ENCODE measurements around the gene SKI.

SKI gene

GRCh38 chr1:2291577-2291976, 63.5 kb downstream of the SKI start:
- DNase-seq (ENCODE audit: low read depth): no peak

DNA sequence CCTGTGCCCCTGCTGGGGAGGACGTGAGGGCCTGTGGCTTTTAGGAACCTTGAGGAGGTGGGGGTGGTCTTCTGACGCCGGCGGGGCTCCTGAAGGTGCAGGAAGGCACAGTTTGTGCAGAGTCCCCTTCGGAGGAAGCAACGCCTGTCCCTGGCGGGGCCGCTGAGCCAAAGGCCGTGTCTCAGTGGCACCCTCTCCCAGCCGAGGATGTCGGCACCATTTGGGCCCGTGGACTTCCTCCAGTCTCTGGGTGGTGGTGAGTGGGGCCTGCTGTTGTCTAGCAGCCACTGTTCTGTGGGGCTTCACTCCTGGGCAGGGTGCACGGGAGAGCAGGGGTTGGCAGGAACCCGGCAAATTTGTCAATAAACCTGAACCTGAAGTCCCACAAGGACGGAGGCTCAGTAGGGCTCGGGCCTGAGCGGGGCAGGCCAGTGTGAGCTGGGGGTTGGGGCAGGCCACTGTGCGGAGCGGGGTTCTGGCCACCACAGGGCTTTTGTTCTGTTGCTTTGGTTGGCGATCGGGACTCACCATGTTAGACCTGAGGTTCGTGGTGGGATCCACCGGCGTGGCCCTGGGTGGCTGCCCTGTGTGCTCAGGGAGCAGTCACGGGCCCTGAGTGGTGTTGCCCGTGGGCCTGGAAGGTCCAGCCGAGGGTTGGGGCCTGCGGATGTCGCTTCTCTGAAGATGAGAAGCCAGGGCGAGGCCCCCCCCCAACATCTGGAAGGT, 64.8 kb downstream of the SKI start:
- DNase-seq (ENCODE audit: low read depth): no peak

DNA sequence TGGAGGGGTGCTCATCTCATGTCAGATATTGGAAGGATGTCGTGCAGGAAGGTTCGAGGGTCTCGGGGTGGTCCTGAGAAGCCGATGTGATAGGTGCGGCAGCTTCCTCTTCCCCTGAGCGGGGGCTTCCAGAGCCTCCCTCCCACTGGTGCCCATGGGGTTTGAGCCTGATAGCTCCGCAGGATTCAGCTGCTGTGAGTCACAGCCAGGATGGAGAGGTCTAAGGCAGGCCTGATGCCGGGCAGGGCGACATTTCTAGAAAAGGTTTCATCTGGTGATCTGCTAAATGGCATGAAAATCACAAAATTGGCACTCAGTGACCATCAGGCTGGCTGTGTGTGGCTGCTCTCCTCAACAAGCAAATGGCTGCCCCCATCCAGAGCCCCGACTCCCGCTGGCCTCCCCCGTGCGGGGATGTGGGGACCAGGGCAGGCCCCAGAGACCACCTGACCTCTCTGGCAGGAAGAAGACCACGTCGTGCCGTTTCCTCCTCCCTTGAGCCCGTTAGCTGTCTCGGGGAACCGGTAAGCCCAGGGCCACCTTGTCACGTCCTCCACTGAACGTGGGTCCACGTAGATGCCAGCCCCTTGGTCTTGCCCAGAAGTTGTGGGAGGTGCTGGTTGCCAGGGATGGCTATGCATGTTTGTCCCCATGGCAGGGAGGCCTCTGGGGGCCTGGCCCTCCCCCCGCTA, 66.1 kb downstream of the SKI start:
- no peak for DNase-seq (ENCODE audit: low read depth)

GRCh38 chr1:2294725-2295078, 66.6 kb downstream of the SKI start:
- no peak for DNase-seq (ENCODE audit: low read depth)

GRCh38 chr1:2295526-2295925, 67.4 kb downstream of the SKI start:
- no peak for DNase-seq (ENCODE audit: low read depth)

DNA sequence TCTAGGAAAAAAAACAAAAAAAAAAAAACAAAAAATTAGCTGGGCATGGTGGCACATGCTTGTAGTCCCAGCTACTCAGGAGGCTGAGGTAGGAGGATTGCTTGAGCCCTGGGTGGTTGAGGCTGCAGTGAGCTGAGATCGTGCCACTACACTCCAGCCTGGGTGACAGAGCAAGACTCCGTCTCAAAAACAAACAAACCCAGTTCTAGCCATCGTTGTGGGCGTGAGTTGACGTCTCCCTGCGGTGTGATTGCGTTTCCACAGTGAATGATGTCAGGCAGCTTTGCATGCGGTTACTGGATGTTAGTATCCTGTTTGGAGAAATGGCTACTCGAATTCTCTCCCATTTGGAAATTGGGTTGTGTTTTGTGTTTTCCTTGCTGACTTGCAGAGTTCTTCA, 68.1 kb downstream of the SKI start:
- DNase-seq (ENCODE audit: low read depth): peak; percentile 40

DNA sequence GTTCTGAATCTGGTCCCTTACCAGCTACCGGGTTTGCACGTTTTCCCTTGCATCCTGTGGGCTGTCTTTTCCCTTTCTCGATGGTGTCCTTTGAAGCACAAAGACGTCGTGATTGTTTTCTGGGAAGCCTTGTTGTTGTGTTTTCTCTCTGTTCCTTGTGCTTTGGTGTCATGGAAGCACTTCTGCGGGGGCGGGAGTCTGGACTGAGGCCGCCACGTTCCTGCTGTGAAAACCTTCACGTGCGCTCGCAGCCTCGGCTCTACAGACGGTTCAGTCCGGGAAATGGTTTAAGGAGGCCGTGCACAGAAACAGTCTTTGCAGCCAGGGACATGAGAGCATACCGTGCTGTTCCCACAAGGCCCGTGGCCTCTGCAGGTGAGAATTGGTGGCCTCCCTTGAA, 68.5 kb downstream of the SKI start:
- no peak for DNase-seq (ENCODE audit: low read depth)

DNA sequence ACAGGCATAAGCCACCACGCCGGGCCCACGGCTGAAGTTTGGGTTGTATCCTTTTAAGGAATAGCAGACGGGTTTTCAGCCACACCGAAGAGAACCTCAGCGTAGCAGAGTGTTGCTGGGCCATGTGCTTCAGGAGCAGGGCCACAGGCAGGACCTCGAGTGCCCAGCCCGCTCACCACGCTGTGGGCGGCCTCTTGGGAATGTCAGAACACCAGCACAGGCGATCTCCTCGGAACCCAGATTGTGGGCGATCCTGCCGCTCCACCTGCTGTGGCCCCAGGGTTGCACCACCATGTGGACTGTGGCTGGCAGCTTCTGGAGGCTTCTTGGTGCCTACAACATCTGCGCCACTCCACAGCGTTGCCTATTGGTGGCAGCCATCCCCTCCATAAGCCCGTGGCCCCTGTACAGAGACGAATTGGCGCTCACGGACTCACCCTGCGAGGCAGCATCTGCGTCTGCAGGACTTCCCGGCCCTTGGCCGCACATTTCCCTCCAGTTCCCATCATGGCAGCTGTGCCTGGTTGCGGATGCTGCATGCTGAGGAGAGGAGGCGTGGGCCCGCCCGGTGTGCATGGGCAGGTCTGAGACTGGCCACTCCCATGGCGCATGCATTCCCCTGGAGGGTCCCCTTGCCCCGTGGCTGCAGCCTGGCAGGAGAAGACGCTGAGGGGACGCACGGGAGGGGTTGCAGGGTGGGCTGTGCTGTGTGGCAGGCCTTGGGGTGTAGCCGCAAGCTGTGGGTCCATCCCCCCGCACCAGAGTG, 69.3 kb downstream of the SKI start:
- no peak for DNase-seq (ENCODE audit: low read depth)

- DNase-seq (ENCODE audit: low read depth): no peak
Measured at GRCh38 chr1:2298685-2299084, 70.6 kb downstream of the SKI start.

- no peak for DNase-seq (ENCODE audit: low read depth)
Measured at GRCh38 chr1:2299131-2299627, 71.1 kb downstream of the SKI start.

DNA sequence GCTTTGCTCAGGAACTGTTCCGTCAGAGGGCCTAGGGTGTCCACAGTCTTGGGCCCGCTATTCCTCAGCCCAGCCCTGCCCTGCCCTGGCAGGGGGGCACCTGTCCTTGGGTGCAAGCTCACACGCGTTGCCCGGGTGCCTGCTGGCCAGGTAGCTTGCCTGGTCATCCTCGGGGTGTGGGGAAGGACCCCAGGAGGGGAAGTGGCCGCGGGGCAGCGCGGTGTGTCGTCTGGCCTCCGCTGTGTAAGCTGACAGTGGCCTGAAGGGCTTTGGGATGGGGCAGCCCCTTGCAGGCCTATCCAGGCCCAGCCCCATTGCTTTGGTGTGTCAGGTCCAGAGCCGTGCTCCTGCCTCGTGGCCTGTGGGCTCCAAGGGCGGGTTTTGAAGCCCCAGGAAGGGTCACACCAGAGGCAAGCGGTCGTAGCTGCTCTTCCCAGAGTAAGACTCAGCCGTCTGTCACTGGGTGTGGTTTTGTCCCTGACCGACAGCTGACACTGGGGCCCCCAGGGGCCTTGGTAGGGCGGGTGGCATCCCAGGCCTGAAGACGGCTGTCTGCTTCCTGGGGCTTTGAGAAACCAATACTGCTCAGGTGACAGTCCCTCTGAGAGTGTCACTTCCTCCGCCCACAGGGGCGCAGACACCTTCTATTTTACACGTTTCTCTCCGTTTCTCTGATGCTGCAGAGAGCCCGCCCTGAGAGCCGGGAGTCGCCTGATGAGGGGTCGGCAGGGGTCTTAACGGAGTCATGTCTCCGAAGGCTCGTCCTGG, 72.1 kb downstream of the SKI start:
- peak; percentile 15 for DNase-seq (ENCODE audit: low read depth)

DNA sequence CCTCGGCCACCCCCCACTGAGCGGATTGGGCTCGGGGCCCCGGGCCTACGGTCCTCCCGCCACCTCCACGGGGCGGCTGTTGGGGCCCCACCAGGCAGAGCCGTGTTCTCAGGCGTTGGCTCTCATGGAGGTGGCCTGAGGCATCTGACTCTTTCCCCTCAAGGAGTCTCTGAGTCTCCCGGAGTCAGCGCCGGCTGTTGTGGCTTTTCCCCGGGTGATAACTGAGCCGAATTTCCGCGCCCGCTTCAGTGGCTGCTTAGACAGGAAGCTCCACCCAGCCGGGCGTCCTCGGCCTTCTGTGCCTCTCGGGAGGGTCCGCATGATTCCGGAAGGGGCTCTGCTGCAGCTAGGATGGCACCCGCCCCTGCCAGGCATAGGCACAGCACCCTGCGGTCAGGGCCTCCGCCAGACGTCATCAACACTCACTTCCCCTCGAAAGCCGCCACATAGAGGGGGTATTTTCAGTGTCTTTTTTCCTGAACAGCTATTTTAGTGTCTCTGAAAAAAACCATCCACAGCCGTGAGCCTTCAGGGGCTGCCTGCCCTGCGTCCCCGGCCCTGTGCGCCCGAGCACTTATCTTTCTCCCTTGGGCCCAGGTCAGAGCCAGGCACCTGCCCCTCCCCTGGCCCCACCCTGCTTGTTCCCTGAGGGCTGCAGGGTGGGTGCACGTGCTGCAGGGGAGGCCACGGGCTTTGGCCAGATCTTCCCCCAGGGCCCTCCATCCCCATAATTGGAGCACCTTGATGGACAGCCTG, 72.9 kb downstream of the SKI start:
- DNase-seq (ENCODE audit: low read depth): peak; percentile 45

DNA sequence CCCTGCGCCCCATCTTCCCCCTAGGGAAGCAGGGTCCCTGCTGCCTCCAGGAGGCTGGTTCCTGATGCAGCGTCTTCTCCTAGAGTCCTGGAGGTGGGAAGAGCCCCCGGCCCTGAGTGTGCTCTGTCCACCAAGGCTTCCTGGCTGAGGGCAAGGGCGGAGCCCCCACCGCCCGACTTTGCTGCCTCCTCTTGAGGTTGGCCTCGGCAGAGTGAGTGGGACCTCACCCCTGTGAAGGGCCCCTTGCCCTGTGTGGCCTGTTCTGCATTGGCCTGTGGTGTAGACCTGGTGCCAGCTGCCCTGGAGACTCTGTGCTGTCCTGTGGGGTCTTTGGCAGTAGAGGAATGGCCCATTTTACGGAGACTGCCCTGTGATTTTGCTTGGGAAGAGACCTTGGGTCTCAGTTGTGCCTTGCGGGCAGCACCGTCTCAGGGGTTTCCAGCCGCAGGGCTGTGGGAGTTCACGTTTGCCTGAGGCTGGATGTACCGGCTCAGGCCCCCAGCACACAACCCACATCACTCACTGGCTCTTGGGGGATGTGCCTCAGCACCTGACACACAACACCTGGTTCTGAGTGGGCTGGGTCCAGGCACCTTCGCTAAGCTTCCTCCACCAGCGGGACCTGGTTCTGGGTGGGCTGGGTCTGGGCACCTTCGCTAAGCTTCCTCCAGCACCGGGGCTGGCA, 73.6 kb downstream of the SKI start:
- DNase-seq (ENCODE audit: low read depth): no peak

DNA sequence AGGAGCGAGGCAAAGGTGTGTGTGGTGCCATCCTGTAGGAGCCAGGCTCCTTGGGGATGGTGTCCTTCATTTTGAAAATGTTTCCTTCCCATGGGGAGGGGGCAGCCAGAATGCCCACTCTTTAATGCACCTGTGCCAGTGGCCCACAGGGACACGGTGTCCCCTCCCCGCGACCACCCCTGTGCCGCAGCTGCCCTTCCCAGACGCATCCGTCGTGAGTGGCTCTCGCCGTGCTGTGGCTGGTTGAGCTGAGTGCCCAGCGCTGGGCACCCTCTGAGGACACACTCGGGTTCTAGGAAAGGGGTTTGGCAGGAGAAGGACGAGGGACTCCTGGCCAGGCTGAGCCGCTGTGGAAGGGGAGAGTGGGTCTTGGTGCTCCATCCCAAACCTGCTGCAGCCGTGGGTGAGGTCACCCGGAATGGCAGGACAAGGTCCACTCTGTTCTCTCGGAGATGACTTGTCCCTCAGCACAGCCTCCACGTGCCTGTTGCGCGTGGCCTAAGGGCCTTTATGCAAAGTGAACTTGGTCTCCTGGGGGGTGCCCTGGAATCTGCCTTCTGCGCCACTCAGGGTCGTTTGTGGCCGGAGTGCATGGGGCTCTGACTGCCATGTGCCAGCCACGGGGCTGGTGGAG, 74.3 kb downstream of the SKI start:
- no peak for DNase-seq (ENCODE audit: low read depth)

- DNase-seq (ENCODE audit: low read depth): no peak
Measured at GRCh38 chr1:2303016-2303775, 75.1 kb downstream of the SKI start.

DNA sequence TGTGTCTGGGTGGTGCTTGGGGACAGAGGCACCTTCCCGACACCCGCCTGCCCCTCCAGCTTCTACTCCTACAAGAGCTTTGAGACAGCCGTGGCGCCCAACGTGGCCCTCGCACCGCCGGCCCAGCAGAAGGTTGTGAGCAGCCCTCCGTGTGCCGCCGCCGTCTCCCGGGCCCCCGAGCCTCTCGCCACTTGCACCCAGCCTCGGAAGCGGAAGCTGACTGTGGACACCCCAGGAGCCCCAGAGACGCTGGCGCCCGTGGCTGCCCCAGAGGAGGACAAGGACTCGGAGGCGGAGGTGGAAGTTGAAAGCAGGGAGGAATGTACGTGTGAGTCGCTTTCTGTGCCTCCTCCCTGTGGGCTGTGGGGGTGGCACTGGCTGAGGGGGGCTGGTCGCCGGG, 75.7 kb downstream of the SKI start:
- DNase-seq (ENCODE audit: low read depth): no peak

- no peak for DNase-seq (ENCODE audit: low read depth)
Measured at GRCh38 chr1:2304282-2304681, 76.2 kb downstream of the SKI start.

DNA sequence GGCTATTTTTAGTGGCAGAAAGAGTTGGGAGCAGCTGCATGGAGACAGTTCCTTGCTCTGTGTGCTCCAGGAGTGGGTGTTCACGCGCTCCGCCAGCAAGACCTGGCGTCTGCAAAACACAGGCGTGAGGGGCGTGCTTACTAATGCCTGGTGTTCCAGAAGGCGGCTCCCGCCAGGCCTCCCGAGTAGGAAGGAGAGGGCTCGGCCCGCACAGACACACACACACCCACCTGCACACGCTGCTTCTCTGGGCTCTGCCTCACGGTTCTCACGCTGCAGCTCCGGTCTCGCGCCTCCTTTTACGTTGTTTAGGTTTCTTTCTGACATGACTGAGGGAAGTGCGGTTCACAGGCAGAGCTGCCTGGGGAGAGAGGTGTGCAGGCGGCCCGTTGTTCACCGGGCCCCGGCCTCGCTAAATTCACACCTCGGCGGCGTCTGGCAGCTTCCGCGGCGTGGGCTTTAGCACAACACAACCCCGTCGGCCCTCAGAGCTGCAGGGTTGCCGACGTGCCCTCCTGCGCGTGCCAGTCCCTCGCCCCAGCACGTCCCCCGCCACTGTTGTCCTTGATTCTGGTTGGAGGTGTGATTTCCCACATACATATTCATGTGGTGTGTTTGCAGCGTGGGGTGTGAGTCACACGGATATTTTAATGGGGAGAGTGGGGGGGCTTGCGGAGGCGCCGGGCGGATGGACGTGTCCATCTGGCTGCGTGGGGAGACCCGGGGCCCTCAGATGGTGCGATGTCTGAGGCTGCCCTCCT, 77.0 kb downstream of the SKI start:
- no peak for DNase-seq (ENCODE audit: low read depth)
